Measurements from ENCODE around the gene PKDCC.

- TF ChIP-seq RAD51 (IDR thresholded peaks at IDR 0.05) = no peak
- TF ChIP-seq CTCF (IDR thresholded peaks at IDR 0.05 in 2 of 3, conservative IDR thresholded peaks at IDR 0.05 in 1 of 3; ENCODE audit: control insufficient read depth in 2 of 3, extremely low read depth in 1 of 3, insufficient read depth in 1 of 3, low read depth in 3 of 3, low read length in 3 of 3) = no peak
- no peak for TF ChIP-seq KLF5 (IDR thresholded peaks at IDR 0.05; ENCODE audit: partially characterized antibody)
- no peak for TF ChIP-seq MYC (IDR thresholded peaks at IDR 0.05; ENCODE audit: insufficient read depth, insufficient read length, insufficient replicate concordance, low read length, severe bottlenecking)
- no peak for TF ChIP-seq BHLHE40 (IDR thresholded peaks at IDR 0.05; ENCODE audit: borderline replicate concordance in 1 of 2, low read depth in 2 of 2, low read length in 1 of 2)
- TF ChIP-seq EP300 (IDR thresholded peaks at IDR 0.05; ENCODE audit: borderline replicate concordance in 1 of 2, control insufficient read depth in 1 of 2, low read depth in 2 of 2, low read length in 2 of 2) = no peak
- no peak for TF ChIP-seq DPF2 (IDR thresholded peaks at IDR 0.05)
- TF ChIP-seq ZNF274 (IDR thresholded peaks at IDR 0.05; ENCODE audit: insufficient read depth, insufficient read length) = no peak
- TF ChIP-seq JUND (IDR thresholded peaks at IDR 0.05; ENCODE audit: low read depth, low read length) = no peak
- no peak for TF ChIP-seq TAF1 (IDR thresholded peaks at IDR 0.05; ENCODE audit: borderline replicate concordance, low read depth, low read length)
Observed at GRCh38 chr2:42031281-42032223, 16.3 kb upstream of the PKDCC start.
